Measurements from ENCODE around the gene NR6A1. TPM values are rescaled to one million over a fixed set of nuclear protein-coding genes. Genes with fewer than 3 reads are reported as not detected.

NR6A1 gene
- total and polyA plus RNA-seq, 2 of the 8 experiments (the other 6 are each of a cell fraction or from before 2014, with no cell fraction given): 93.2 to 237 TPM

GRCh38 chr9:124500028-124500795 lies 270.9 kb downstream of the NR6A1 start:
- Histone ChIP-seq H2BK12ac (ENCODE audit: low read depth, low read length) (no peak overlapping the region), H3K4me2 (ENCODE audit: insufficient read depth in 1 of 2, low read depth in 2 of 2, low read length in 2 of 2) (no peak overlapping the region), H3K27me3 (replicated peaks in 1 of 4; ENCODE audit: control insufficient read depth in 3 of 4, extremely low read depth in 1 of 4, insufficient read depth in 3 of 4, low read length in 3 of 4) (peaks cover 30 to 44% (median 42%) of the 10 kb centered on the region in 4 experiments), H4K8ac (ENCODE audit: extremely low read depth, insufficient read depth, low read length) (peak overlapping the region; percentile 21; the same call in 1 of the 2 replicates), H3K36me3 (ENCODE audit: control insufficient read depth in 2 of 4, insufficient read depth in 4 of 4, low read length in 3 of 4) (peaks cover 0 to 8% (median 0%) of the 10 kb centered on the region in 4 experiments; a peak in 1 of 8 replicates), H3K23me2 (ENCODE audit: low read depth, low read length) (peaks cover 7% of the 10 kb centered on the region; the same call in 1 of the 2 replicates), H3K4me1 (replicated peaks in 1 of 4; ENCODE audit: control insufficient read depth in 3 of 4, insufficient read depth in 4 of 4, low read length in 3 of 4) (peaks cover 0 to 10% (median 6%) of the 10 kb centered on the region in 4 experiments; a peak in 5 of 7 replicates), H2BK120ac (replicated peaks; ENCODE audit: low read depth, low read length) (no peak overlapping the region), H3K4ac (replicated peaks; ENCODE audit: insufficient read length, low read depth, low read length) (no peak overlapping the region), H3K4me3 (ENCODE audit: extremely low read depth in 1 of 4, insufficient read depth in 2 of 4, low read depth in 3 of 4, low read length in 4 of 4) (no peak overlapping the region), H3K23ac (ENCODE audit: insufficient read length) (no peak overlapping the region), H4K20me1 (replicated peaks in 1 of 2; ENCODE audit: control insufficient read depth in 1 of 2, insufficient read depth in 2 of 2, low read length in 2 of 2) (peaks cover 0 to 2% of the 10 kb centered on the region in 2 experiments), H3K14ac (ENCODE audit: insufficient read length) (no peak overlapping the region), H3K56ac (replicated peaks; ENCODE audit: insufficient read length, low read depth, low read length) (no peak overlapping the region), H2BK5ac (ENCODE audit: low read depth, low read length) (no peak overlapping the region), H2AFZ (ENCODE audit: low read length) (no peak overlapping the region), H3K79me2 (ENCODE audit: control insufficient read depth in 1 of 2, insufficient read depth in 2 of 2, low read length in 2 of 2) (no peaks in the 10 kb centered on the region), H4K91ac (replicated peaks; ENCODE audit: insufficient read length, low read length) (no peak overlapping the region), H3K18ac (ENCODE audit: extremely low read depth, low read length) (no peak overlapping the region), H3K9me3 (ENCODE audit: insufficient read depth in 2 of 2, low read depth in 1 of 2, low read length in 1 of 2) (no peaks in the 10 kb centered on the region; a peak in 1 of 4 replicates), H3K79me1 (ENCODE audit: low read depth, low read length) (no peaks in the 10 kb centered on the region), H2BK20ac (ENCODE audit: low read length) (no peak overlapping the region), H2BK15ac (ENCODE audit: low read length) (no peak overlapping the region), H3K9ac (replicated peaks in 1 of 4; ENCODE audit: extremely low read depth in 1 of 4, low read depth in 3 of 4, low read length in 3 of 4) (no peak overlapping the region), H2AK5ac (ENCODE audit: low read depth, low read length) (no peak overlapping the region; the same call in 1 of the 2 replicates), H3K27ac (ENCODE audit: low read depth, low read length) (no peak overlapping the region), H4K5ac (ENCODE audit: insufficient read length, low read depth, low read length) (no peak overlapping the region)
- WGBS, 2 experiments (ENCODE audit: extremely low coverage in 1 of 2, insufficient coverage in 1 of 2, insufficient read length in 1 of 2, insufficient replicate concordance in 2 of 2, low coverage in 1 of 2, low lambda C conversion rate in 2 of 2, missing lambda C conversion rate in 1 of 2): 92% methylated on average over 36 of the region's 40 CpGs; no CpG with 5 or more reads in 1 of the 2 experiments
- no peak for DNase-seq (ENCODE audit: low read depth in 1 of 2, low spot score in 2 of 2)
- FAIRE-seq: no peak
- ChIA-PET CTCF (ENCODE audit: partially characterized antibody) (interaction anchor here (0.6 to 1.4 kb wide), 6 partner anchors 11 to 213 kb away, joined by 3 to 4 read pairs (median 3); no protein-coding TSS in a partner anchor), POLR2A (ENCODE audit: partially characterized antibody) (interaction anchor here (0.7 to 2.2 kb wide), 2 partner anchors 12 to 122 kb away, joined by 3 to 5 read pairs; no protein-coding TSS in a partner anchor)
- TF ChIP-seq SP1 (IDR thresholded peaks at IDR 0.05; ENCODE audit: low read depth, low read length): no peak
- no peak for TF ChIP-seq SP2 (IDR thresholded peaks at IDR 0.05; ENCODE audit: low read length)
- TF ChIP-seq TAF7 (optimal IDR thresholded peaks at IDR 0.05; ENCODE audit: borderline replicate concordance, low read depth, low read length): no peak
- no peak for TF ChIP-seq NRF1 (IDR thresholded peaks at IDR 0.05; ENCODE audit: low read depth, low read length)
- TF ChIP-seq KDM5A (IDR thresholded peaks at IDR 0.05; ENCODE audit: low read length): no peak
- no peak for TF ChIP-seq NANOG (IDR thresholded peaks at IDR 0.05; ENCODE audit: insufficient read depth, low read depth, low read length, poor library complexity, severe bottlenecking)
- no peak for TF ChIP-seq SIX5 (IDR thresholded peaks at IDR 0.05; ENCODE audit: low read depth, low read length)
- no peak for TF ChIP-seq CHD1 (IDR thresholded peaks at IDR 0.05; ENCODE audit: low read depth, low read length)
- TF ChIP-seq CREB1 (IDR thresholded peaks at IDR 0.05): no peak
- no peak for TF ChIP-seq HDAC2 (IDR thresholded peaks at IDR 0.05; ENCODE audit: borderline replicate concordance in 1 of 2, low read depth in 2 of 2, low read length in 2 of 2)
- TF ChIP-seq EGR1 (IDR thresholded peaks at IDR 0.05; ENCODE audit: borderline replicate concordance, low read depth, low read length): no peak
- TF ChIP-seq SP4 (IDR thresholded peaks at IDR 0.05; ENCODE audit: low read length): no peak
- TF ChIP-seq CTBP2 (IDR thresholded peaks at IDR 0.05; ENCODE audit: borderline replicate concordance, insufficient read depth, insufficient read length, low read length): no peak

Data from H1 (cell line).